CD4-positive, alpha-beta T cell treated with Interleukin-10 for 1 hour (primary cell): ENCODE data around the gene ORM1.
"Not testable (repeated sequence)": the region's sequence is repeated elsewhere in the genome, so short reads cannot be mapped to it uniquely, and the experiment has no call there.

Experiments
- DNase-seq: peaks from one replicate; pipeline ENCODE4 v3.0.0-alpha.2; 2020

The ORM1 gene

GRCh38 chr9:114322831-114323531 is at the start of gene ORM1:
Gene ORM1 (plus strand): TSS chr9:114323098. CDS start chr9:114323134, 36 bp downstream.
- not testable (repeated sequence) for DNase-seq

GRCh38 chr9:114273461-114273881 is 49.4 kb upstream of the ORM1 start:
- DNase-seq: no peak

- no peak for DNase-seq
Observed at GRCh38 chr9:114274217-114274616, 48.7 kb upstream of the ORM1 start.

- DNase-seq: no peak
Observed at GRCh38 chr9:114275246-114276004, 47.5 kb upstream of the ORM1 start.

- DNase-seq: no peak
Observed at GRCh38 chr9:114276908-114277821, 45.7 kb upstream of the ORM1 start.

- no peak for DNase-seq
Observed at GRCh38 chr9:114278356-114278755, 44.5 kb upstream of the ORM1 start.

GRCh38 chr9:114278881-114279570 is 43.9 kb upstream of the ORM1 start:
- no peak for DNase-seq

GRCh38 chr9:114279693-114280092 is 43.2 kb upstream of the ORM1 start:
- DNase-seq: no peak

GRCh38 chr9:114280636-114281472 is 42.0 kb upstream of the ORM1 start:
- DNase-seq: no peak

GRCh38 chr9:114281473-114282103 is 41.3 kb upstream of the ORM1 start:
- DNase-seq: no peak

GRCh38 chr9:114282104-114282485 is 40.8 kb upstream of the ORM1 start:
- no peak for DNase-seq

- DNase-seq: no peak
Observed at GRCh38 chr9:114282507-114282906, 40.4 kb upstream of the ORM1 start.

GRCh38 chr9:114282926-114283325 is 40.0 kb upstream of the ORM1 start:
- peak; percentile 5 for DNase-seq

- DNase-seq: no peak
Observed at GRCh38 chr9:114283551-114284111, 39.3 kb upstream of the ORM1 start.

GRCh38 chr9:114284316-114285060 is 38.4 kb upstream of the ORM1 start:
- DNase-seq: no peak

GRCh38 chr9:114285166-114285867 is 37.6 kb upstream of the ORM1 start:
- no peak for DNase-seq

- DNase-seq: no peak
Observed at GRCh38 chr9:114286146-114286679, 36.7 kb upstream of the ORM1 start.

- no peak for DNase-seq
Observed at GRCh38 chr9:114287001-114287762, 35.7 kb upstream of the ORM1 start.
